ENCODE data around the gene NEU1.
A peak's percentile ranks its signal among the peaks of the same experiment; 100 is the strongest.
"Not testable (repeated sequence)": the region's sequence is repeated elsewhere in the genome, so short reads cannot be mapped to it uniquely, and the experiment has no call there.

Gene NEU1

GRCh38 chr6:31850765-31851484 lies 11.7 kb downstream of the NEU1 start:
- H3K4me3 ChIP-seq: no peak overlapping the region
- no peak overlapping the region for H3K27ac ChIP-seq

- no peak overlapping the region for H3K27ac ChIP-seq
- no peak overlapping the region for H3K4me3 ChIP-seq
Measured at GRCh38 chr6:31847276-31847978, 15.2 kb downstream of the NEU1 start.

- H3K4me3 ChIP-seq: no peak overlapping the region
- no peak overlapping the region for H3K27ac ChIP-seq
Measured at GRCh38 chr6:31844507-31844906, 18.1 kb downstream of the NEU1 start.

- no peak overlapping the region for H3K4me3 ChIP-seq
- no peak overlapping the region for H3K27ac ChIP-seq
Measured at GRCh38 chr6:31842053-31842452, 20.6 kb downstream of the NEU1 start.

- not testable (repeated sequence) for H3K27ac ChIP-seq
Measured at GRCh38 chr6:31839779-31840126, 22.9 kb downstream of the NEU1 start.

GRCh38 chr6:31838968-31839367 lies 23.7 kb downstream of the NEU1 start:
- Histone ChIP-seq H3K27ac (peak overlapping the region in 1 of 21 experiments; percentile 21), H3K4me3 (no peak overlapping the region)

More at GRCh38 chr6:31839779-31840126, 22.9 kb downstream of the NEU1 start:
- H3K4me3 ChIP-seq: not testable (repeated sequence)

GRCh38 chr6:31838114-31838553 lies 24.5 kb downstream of the NEU1 start:
- Histone ChIP-seq H3K4me3 (peak overlapping the region in 2 of 7 experiments; percentile 64 to 88), H3K27ac (peak overlapping the region in 2 of 21 experiments; percentile 5 to 92)

- Histone ChIP-seq H3K27ac (peak overlapping the region in 9 of 21 experiments; percentile 9 to 99 (median 94)), H3K4me3 (peak overlapping the region in 4 of 7 experiments; percentile 64 to 92 (median 78))
Measured at GRCh38 chr6:31837369-31838113, 25.1 kb downstream of the NEU1 start.

GRCh38 chr6:31836474-31837368 lies 25.9 kb downstream of the NEU1 start:
- H3K4me3 ChIP-seq: peak overlapping the region; percentile 64 to 98 (median 74)
- peak overlapping the region in 19 of 21 experiments; percentile 9 to 99 (median 93) for H3K27ac ChIP-seq

- H3K27ac ChIP-seq: peak overlapping the region in 20 of 21 experiments; percentile 9 to 99 (median 93)
Measured at GRCh38 chr6:31836047-31836473, 26.6 kb downstream of the NEU1 start.

GRCh38 chr6:31834367-31835250 lies 28.0 kb downstream of the NEU1 start:
- peak overlapping the region; percentile 52 to 99 (median 93) for H3K27ac ChIP-seq
- peak overlapping the region; percentile 64 to 98 (median 74) for H3K4me3 ChIP-seq

More at GRCh38 chr6:31836047-31836473, 26.6 kb downstream of the NEU1 start:
- peak overlapping the region; percentile 64 to 98 (median 74) for H3K4me3 ChIP-seq

- Histone ChIP-seq H3K27ac (peak overlapping the region in 7 of 21 experiments; percentile 9 to 89 (median 53)), H3K4me3 (peak overlapping the region in 4 of 7 experiments; percentile 49 to 74 (median 57))
Measured at GRCh38 chr6:31831350-31832215, 31.0 kb downstream of the NEU1 start.

- Histone ChIP-seq H3K27ac (peak overlapping the region in 16 of 21 experiments; percentile 9 to 89 (median 63)), H3K4me3 (peak overlapping the region; percentile 37 to 74 (median 57))
Measured at GRCh38 chr6:31830886-31831335, 31.7 kb downstream of the NEU1 start.

GRCh38 chr6:31829633-31830283 lies 32.9 kb downstream of the NEU1 start:
- H3K27ac ChIP-seq: peak overlapping the region in 18 of 21 experiments; percentile 18 to 89 (median 63)
- H3K4me3 ChIP-seq: peak overlapping the region; percentile 37 to 74 (median 57)

- Histone ChIP-seq H3K27ac (peak within 1 kb of the TSS; percentile 53 to 98 (median 92)), H3K4me3 (peak within 1 kb of the TSS; percentile 34 to 65 (median 51))
Measured at GRCh38 chr6:31827286-31828079, 35.1 kb downstream of the NEU1 start, which contains the start of gene HSPA1B. Gene HSPA1B, plus strand, starts transcription at chr6:31827738. Its CDS starts 213 bp downstream, at chr6:31827951.
